NK-92 (cell line): ENCODE data around the gene C1orf159.

Experiments
- DNase-seq: peaks from one replicate; lab custom pipeline; 2025; ENCODE audit not compliant: unreplicated experiment; lab: John Stamatoyannopoulos, UW

Gene C1orf159

DNA sequence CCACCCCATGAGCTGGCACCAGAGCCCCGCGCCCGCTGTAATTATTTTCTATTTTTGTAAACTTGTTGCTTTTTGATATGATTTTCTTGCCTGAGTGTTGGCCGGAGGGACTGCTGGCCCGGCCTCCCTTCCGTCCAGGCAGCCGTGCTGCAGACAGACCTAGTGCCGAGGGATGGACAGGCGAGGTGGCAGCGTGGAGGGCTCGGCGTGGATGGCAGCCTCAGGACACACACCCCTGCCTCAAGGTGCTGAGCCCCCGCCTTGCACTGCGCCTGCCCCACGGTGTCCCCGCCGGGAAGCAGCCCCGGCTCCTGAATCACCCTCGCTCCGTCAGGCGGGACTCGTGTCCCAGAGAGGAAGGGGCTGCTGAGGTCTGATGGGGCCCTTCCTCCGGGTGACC is 60.9 kb downstream of the C1orf159 start:
- no peak for DNase-seq

DNA sequence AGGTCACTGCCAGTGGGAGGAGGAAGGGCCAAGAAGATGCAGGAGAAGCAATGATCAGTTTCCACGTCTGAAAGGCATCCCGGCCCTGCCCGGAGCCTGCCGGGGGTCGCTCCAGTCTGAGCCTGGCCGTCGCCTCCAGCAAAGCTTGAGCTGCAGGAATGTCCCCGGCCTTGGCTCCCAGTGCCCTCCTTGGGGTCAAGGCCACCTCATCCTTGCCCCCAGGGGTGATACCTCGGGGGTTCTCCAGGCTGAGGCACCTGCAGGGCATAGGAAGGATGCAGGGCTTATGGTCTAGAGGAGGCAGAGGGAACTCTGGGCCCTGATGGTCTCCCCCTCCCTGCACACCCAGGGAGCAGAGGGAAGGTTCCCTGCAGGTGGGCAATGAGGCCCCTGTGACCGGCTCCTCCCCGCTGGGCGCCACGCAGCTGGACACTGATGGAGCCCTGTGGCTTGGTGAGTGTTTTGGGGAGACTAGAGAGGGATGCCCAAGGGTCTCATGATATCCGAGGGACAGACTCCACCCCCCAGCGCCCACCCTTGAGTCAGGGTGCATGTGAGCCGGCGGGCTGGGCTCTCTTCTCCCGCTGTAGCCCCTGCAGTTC is 61.7 kb downstream of the C1orf159 start:
- no peak for DNase-seq

DNA sequence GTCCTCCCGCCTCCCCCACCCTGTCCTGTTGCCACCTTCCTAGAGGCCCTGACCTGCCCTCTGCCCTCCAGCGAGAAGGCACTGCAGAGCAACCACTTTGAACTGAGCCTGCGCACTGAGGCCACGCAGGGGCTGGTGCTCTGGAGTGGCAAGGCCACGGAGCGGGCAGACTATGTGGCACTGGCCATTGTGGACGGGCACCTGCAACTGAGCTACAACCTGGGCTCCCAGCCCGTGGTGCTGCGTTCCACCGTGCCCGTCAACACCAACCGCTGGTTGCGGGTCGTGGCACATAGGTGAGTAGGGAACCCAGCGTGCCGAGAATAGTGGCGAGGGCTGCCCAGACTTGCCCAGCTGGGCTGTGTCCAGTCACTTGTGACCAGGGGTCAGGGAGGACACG is 62.2 kb downstream of the C1orf159 start:
- DNase-seq, result no peak

DNA sequence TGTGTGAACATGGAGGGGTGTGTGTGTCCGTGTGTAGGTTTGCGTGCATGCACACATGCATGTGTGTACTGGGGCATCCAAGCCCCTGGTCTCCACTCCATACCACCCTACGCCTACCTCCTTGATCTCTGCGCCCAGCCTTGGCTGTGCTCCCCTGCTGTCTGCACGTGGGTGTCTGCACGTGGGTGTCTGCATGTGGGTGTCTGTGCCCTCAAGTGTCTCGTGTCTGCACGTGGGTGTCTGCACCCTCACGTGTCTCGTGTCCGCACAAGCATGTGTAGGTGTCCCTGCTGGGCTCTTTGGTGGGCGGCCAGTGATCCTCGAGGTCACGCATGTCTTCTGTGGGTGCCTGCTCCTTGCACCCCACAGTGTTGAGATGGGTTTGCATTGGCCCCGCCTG is 62.9 kb downstream of the C1orf159 start:
- no peak for DNase-seq

DNA sequence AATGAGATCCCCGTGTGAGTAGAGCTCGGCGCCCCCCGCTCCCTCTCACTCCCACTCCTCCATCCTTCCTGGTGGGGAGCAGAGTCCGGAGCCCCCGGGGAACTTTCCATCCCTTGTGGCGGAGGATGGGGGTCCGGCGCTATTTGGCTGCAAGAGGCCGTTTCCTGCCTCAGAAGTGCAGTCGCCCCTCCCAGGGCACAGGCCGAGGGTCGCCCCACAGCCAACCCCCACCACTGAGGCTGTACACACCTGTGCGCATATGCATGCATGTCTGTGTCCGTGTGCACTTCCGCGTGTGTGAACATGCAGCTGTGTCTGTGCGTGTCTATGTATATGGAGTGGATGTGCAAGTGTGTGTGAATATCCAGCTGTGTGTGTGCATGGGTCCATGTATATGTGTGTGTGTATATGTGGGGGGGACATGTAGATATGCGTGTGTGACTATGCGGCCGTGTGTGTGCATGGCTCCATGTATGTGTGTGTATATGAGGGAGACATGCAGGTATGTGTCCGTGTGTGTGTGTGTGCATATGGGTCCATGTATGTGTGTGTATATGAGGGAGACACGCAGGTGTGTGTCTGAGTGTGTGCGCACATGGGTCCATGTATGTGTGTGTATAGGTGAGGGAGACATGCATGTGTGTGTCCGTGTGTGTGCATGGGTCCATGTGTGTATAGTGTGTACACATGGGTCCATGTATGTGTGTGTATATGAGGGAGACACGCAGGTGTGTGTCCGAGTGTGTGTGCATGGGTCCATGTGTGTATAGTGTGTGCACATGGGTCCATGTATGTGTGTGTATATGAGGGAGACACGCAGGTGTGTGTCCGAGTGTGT is 63.7 kb downstream of the C1orf159 start:
- DNase-seq, result no peak

DNA sequence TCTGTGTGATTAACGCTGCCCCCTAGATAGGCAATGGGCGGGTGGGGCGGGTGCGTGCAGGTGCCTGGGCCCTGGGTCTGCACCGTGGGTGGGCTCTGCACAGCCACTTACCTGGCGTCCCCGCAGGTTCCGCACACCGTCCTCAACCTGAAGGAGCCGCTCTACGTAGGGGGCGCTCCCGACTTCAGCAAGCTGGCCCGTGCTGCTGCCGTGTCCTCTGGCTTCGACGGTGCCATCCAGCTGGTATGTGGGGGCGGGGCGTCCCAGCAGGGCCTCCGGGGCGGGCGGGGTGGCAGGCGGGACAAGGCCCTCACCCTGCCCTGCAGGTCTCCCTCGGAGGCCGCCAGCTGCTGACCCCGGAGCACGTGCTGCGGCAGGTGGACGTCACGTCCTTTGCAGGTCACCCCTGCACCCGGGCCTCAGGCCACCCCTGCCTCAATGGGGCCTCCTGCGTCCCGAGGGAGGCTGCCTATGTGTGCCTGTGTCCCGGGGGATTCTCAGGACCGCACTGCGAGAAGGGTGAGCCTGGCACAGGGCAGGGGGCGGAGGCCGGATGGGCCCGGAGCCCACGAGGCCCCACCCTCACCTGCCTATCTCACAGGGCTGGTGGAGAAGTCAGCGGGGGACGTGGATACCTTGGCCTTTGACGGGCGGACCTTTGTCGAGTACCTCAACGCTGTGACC is 64.6 kb downstream of the C1orf159 start:
- DNase-seq, result no peak

DNA sequence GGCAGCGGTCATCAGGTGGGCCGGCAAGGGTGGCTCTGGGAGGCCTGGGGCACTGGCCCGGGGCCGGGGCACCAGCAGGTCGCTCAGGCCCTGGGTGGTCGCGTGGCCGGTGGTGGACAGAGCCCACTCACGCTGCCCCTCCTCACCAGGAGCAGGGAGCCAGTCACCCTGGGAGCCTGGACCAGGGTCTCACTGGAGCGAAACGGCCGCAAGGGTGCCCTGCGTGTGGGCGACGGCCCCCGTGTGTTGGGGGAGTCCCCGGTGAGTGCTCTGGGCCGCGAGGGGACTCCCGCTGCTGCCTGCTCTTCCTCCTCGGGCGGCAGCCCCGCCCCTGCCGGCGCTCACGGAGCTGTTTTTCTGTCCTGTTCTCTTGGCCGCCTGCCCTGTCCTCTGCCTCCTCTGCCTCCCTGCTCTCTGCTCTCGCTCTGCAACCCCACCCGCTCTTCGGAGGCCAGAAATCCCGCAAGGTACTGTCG is 65.3 kb downstream of the C1orf159 start:
- no peak for DNase-seq

DNA sequence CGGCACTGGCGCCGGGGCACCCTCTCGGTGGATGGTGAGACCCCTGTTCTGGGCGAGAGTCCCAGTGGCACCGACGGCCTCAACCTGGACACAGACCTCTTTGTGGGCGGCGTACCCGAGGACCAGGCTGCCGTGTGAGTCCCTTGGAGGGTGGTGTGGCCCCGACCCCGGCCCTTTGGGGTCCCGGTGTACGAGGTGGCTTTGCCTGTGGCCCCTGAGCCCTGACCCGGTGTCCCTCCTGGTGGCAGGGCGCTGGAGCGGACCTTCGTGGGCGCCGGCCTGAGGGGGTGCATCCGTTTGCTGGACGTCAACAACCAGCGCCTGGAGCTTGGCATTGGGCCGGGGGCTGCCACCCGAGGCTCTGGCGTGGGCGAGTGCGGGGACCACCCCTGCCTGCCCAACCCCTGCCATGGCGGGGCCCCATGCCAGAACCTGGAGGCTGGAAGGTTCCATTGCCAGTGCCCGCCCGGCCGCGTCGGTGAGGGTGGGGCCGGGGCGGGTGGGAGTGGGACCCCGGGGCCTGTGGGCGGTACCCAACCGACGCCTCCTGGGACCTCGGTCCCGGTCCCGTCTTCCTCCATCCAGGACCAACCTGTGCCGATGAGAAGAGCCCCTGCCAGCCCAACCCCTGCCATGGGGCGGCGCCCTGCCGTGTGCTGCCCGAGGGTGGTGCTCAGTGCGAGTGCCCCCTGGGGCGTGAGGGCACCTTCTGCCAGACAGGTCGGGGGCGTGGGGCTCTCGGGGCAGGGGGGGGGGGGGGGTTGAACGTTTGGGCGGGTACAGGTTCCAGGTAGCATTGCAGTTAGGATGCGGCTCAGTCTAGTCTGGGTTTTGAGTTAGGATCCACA is 66.3 kb downstream of the C1orf159 start:
- DNase-seq, result no peak

DNA sequence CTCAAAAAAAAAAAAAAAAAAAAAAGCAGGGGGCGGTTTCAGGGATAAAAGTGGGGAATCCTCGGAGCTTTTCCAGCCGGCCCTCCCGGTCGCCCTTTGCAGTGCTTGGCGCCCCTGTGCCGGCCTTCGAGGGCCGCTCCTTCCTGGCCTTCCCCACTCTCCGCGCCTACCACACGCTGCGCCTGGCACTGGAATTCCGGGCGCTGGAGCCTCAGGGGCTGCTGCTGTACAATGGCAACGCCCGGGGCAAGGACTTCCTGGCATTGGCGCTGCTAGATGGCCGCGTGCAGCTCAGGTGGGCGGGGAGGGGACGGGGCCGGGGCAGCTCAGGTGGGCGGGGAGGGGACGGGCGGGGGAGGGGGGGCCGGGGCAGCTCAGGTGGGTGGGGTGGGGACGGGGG is 67.1 kb downstream of the C1orf159 start:
- DNase-seq, result no peak

DNA sequence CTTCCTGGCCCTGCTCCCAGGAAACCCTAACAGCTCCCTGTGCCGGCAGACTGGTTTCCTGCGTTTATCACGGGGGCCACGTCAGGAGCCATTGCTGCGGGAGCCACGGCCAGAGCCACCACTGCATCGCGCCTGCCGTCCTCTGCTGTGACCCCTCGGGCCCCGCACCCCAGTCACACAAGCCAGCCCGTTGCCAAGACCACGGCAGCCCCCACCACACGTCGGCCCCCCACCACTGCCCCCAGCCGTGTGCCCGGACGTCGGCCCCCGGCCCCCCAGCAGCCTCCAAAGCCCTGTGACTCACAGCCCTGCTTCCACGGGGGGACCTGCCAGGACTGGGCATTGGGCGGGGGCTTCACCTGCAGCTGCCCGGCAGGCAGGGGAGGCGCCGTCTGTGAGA is 67.9 kb downstream of the C1orf159 start:
- DNase-seq, result no peak

DNA sequence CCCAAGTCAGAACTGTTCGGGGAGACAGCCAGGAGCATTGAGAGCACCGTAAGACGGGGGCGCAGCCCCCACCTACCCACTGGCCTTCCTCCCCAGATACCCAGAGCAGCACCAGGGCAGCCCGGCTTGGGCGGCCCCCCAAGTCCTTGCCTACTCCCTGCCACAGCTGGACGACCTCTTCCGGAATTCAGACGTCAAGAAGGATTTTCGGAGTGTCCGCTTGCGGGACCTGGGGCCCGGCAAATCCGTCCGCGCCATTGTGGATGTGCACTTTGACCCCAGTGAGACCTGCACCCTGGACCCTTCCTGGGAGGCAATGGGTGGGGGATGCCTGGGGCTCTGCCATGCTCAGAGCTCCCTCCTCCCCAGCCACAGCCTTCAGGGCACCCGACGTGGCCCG is 68.5 kb downstream of the C1orf159 start:
- no peak for DNase-seq

DNA sequence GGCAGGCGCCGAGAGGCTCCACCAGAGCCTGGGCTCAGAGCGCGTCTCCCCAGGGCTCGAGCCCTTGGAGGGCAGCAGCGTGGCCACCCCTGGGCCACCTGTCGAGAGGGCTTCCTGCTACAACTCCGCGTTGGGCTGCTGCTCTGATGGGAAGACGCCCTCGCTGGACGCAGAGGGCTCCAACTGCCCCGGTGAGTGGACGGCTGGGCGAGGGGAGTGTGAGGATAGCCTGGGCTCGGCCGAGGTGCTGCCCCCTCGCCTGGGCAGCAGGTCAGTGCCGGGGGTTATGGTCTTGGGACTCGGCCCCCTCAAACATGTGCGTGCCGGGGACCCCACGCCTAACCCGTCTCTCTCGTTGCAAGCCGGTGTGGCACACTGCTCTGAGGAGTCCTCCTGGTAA is 69.1 kb downstream of the C1orf159 start:
- DNase-seq, result no peak

DNA sequence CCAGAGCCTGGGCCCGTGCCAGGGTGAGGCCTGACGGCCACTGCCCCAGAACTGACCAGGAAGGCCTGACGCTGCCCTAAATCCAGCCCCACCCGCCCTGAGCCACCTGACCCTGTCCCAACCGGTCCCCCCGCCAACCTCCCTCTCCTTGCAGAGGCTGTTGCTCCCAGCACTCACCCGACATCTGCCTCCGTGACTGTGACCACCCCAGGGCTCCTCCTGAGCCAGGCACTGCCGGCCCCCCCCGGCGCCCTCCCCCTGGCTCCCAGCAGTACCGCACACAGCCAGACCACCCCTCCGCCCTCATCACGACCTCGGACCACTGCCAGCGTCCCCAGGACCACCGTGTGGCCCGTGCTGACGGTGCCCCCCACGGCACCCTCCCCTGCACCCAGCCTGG is 69.6 kb downstream of the C1orf159 start:
- no peak for DNase-seq

DNA sequence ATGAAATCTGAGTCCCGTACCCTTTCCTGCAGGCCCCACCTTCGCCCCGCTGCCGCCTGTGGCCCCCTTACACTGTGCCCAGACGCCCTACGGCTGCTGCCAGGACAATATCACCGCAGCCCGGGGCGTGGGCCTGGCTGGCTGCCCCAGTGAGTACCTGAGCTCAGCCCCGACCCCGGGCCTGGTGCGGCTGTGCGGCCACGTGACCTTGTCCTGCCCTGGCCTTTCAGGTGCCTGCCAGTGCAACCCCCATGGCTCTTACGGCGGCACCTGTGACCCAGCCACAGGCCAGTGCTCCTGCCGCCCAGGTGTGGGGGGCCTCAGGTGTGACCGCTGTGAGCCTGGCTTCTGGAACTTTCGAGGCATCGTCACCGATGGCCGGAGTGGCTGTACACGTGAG is 70.8 kb downstream of the C1orf159 start:
- DNase-seq, result no peak

DNA sequence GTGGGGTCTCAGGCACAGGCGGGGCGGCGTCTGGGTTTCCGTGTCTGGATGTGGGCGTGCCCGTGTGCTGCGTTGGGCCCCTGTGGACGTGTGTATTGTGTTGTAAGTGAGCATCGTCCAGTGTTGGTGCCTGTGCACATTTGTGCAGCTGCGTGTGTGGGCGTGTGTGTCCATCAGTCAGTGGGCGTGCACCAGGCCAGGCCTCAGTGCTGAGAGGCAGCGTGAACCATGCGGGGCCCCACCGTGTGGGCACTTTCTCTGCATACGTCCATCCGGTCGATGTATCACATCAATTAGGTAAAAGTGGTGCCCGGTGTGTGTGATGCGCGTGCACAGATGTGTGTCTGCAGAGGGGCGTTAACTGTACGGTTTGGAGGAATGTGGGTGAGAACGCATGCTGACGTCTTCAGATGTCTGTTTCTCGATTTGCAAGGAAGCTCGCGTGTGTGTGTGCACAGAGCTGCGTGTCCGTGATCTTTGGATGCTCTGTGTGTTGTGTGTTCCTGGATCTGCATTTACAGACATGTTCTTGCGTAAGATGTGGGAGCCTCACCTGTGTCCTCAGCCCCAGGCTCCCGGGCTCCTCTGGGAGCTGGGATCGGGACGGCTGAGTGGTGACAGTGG is 71.3 kb downstream of the C1orf159 start:
- DNase-seq, result no peak

DNA sequence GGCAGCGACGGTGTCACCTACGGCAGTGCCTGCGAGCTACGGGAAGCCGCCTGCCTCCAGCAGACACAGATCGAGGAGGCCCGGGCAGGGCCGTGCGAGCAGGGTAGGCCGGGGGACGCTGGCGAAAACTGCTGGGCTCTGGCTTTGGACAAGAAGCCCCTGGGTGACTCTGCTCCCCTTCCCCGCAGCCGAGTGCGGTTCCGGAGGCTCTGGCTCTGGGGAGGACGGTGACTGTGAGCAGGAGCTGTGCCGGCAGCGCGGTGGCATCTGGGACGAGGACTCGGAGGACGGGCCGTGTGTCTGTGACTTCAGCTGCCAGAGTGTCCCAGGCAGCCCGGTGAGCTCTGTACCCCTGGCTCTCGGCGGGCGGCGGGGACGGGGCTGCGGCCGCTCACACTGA is 72.0 kb downstream of the C1orf159 start:
- DNase-seq, result no peak

DNA sequence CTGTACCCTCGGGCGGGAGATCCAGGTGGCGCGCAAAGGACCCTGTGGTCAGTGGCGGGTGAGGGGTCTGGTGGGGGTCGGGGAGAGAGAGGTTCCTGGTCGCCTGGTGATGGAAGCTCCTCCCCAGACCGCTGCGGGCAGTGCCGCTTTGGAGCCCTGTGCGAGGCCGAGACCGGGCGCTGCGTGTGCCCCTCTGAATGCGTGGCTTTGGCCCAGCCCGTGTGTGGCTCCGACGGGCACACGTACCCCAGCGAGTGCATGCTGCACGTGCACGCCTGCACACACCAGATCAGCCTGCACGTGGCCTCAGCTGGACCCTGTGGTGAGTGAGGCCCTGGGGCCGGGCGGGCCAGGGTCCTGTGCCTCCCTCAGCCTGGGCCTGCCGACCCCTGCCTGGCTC is 72.5 kb downstream of the C1orf159 start:
- no peak for DNase-seq

DNA sequence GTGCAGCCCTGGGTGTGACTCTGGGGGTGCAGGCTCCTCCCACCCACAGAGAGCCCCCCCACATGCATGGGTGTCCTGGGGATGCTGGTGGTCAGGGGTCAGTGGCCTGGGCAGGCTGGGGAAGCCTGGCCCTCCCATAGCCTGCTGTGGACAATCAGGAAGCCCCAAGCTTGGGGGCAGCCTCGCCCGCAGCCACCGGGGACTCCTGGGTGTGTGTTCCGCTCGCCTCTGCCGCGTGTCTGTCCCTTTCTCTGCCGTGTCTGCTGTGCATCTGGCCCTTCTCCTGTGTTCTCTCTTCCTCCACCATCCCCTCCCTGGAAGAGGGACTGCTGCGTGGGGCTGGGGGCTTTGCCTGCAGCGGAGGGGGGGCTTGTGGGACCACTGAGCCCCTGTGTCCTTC is 73.1 kb downstream of the C1orf159 start:
- DNase-seq, result no peak

DNA sequence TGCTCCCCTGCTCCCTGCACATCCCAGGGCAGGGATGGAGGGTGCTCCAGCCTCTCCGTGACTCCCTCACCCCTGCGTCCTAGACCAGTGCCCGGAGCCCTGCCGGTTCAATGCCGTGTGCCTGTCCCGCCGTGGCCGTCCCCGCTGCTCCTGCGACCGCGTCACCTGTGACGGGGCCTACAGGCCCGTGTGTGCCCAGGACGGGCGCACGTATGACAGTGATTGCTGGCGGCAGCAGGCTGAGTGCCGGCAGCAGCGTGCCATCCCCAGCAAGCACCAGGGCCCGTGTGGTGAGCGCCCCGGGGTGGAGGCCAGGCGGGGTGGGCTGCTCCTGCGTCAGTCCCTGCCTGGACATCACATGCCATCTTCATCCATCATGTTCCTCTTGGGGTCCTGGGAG is 74.0 kb downstream of the C1orf159 start:
- DNase-seq, result no peak

DNA sequence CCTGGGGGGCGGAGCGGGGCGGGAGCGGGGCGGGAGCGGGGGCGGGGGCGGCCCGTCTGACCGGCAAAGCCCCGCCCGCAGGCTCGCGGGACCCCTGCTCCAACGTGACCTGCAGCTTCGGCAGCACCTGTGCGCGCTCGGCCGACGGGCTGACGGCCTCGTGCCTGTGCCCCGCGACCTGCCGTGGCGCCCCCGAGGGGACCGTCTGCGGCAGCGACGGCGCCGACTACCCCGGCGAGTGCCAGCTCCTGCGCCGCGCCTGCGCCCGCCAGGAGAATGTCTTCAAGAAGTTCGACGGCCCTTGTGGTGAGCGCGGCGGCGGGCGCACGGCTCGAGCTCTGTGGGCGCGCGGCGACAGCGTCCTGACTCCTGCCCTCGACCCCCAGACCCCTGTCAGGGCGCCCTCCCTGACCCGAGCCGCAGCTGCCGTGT is 74.8 kb downstream of the C1orf159 start:
- no peak for DNase-seq
